Cardiac muscle cell (in vitro differentiated cells and primary cell): Measurements from ENCODE around the gene SDHAF2. TPM values are rescaled to one million over a fixed set of nuclear protein-coding genes. Genes with fewer than 3 reads are reported as not detected.
"Not testable (repeated sequence)": the region's sequence is repeated elsewhere in the genome, so short reads cannot be mapped to it uniquely, and the experiment has no call there.

Experiments
- DNase-seq, 2 donors: peaks; one replicate each; pipeline versions ENCODE4 v3.0.0 to v3.0.0-alpha.2; 2010 to 2017; ENCODE audit warnings: low read depth in 1 of 2, low spot score in 1 of 2
- H3K27ac ChIP-seq: fragments of 200-600 bp; sonication (generic); 2 replicates; pipeline ENCODE4 v1.5.1; 2016
- H3K27me3 ChIP-seq: fragments of 200-600 bp; sonication (generic); 2 replicates; pipeline ENCODE4 v1.6.0; 2016; ENCODE audit warnings: control low read depth
- H3K36me3 ChIP-seq: fragments of 200-600 bp; sonication (generic); 2 replicates; pipeline ENCODE4 v1.5.1; 2016; ENCODE audit warnings: control low read depth
- H3K4me1 ChIP-seq: fragments of 200-600 bp; sonication (generic); 2 replicates; pipeline ENCODE4 v1.8.1; 2017; ENCODE audit warnings: low read depth, mild to moderate bottlenecking, mixed run types
- H3K4me3 ChIP-seq: fragments of 200-600 bp; sonication (generic); 2 replicates; pipeline ENCODE4 v1.5.1; 2016; ENCODE audit warnings: mild to moderate bottlenecking
- H3K9me3 ChIP-seq: fragments of 200-600 bp; sonication (generic); 2 replicates; pipeline ENCODE4 v1.5.1; 2017; ENCODE audit warnings: low read depth, mild to moderate bottlenecking, control low read depth
- polyA plus RNA-seq: library from polyadenylated mRNA; unstranded; fragments of >200 nt; fragmentation: Nextera tagmentation; extraction: Ambion mirVana; gene quantifications from 2 replicates; pipeline ENCODE4 v1.2.1, GENCODE V29; 2016
- total RNA-seq: library from RNA; depleted of rRNA; stranded (reverse); fragments of >200 nt; gene quantifications from 2 replicates; pipeline ENCODE4 v1.2.3, GENCODE V29; 2016
- TF ChIP-seq, protein P1 (sequence below): IDR thresholded peaks from 2 replicates; pipeline ENCODE4 v1.5.1; 2012; ENCODE audit warnings: low read depth, mild to moderate bottlenecking, low read length

The SDHAF2 gene
- total RNA-seq (21.3 and 28.1 TPM in 2 replicates), polyA plus RNA-seq (55.8 and 67.4 TPM in 2 replicates)

- H3K4me3 ChIP-seq: peak within 1 kb of the TSS; percentile 83
- peaks cover 3% of the 10 kb centered on the region for H3K4me1 ChIP-seq
- peak within 1 kb of the TSS; percentile 99 for H3K27ac ChIP-seq
- no peaks in the 10 kb centered on the region for H3K27me3 ChIP-seq
- peak; percentile 97 to 98 for DNase-seq
- TF ChIP-seq, protein P1, sequence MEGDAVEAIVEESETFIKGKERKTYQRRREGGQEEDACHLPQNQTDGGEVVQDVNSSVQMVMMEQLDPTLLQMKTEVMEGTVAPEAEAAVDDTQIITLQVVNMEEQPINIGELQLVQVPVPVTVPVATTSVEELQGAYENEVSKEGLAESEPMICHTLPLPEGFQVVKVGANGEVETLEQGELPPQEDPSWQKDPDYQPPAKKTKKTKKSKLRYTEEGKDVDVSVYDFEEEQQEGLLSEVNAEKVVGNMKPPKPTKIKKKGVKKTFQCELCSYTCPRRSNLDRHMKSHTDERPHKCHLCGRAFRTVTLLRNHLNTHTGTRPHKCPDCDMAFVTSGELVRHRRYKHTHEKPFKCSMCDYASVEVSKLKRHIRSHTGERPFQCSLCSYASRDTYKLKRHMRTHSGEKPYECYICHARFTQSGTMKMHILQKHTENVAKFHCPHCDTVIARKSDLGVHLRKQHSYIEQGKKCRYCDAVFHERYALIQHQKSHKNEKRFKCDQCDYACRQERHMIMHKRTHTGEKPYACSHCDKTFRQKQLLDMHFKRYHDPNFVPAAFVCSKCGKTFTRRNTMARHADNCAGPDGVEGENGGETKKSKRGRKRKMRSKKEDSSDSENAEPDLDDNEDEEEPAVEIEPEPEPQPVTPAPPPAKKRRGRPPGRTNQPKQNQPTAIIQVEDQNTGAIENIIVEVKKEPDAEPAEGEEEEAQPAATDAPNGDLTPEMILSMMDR: no peak
- H3K9me3 ChIP-seq: no peaks in the 10 kb centered on the region
- peaks cover 36% of the 10 kb centered on the region for H3K36me3 ChIP-seq
Measured at GRCh38 chr11:61429691-61430582, at the start of gene SDHAF2, which contains the start of gene CPSF7. SDHAF2 (plus strand) TSS chr11:61430124; CDS start chr11:61430147, 23 bp downstream. CPSF7 (minus strand) TSS chr11:61429975; CDS start chr11:61429235, 740 bp downstream.

DNA sequence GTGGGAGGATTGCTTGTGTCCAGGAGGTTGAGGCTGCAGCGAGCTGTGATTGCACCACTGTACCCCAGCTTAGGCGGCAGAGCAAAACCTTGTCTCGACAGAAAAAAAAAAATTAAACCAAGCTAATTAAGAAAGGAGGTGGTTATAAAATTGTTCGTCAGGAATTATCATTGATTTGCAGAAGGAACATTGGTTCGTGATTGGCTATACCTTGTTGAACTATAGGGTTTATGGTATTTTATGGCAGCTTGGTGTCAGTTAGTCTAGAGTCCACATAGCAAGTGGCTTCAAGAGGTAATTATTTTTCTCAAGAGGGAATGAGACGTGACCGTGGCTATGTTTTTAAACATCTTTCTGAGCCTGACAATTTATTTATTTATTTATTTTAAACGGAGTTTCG is 49.0 kb upstream of the SDHAF2 start:
- Histone ChIP-seq H3K27ac (no peak overlapping the region), H3K4me1 (no peaks in the 10 kb centered on the region), H3K27me3 (no peaks in the 10 kb centered on the region), H3K36me3 (peaks cover 5% of the 10 kb centered on the region), H3K4me3 (no peak overlapping the region), H3K9me3 (no peaks in the 10 kb centered on the region)
- TF ChIP-seq, protein P1: no peak
- DNase-seq: no peak

- H3K9me3 ChIP-seq, H3K4me3 ChIP-seq, H3K27me3 ChIP-seq, DNase-seq, H3K4me1 ChIP-seq, H3K36me3 ChIP-seq, H3K27ac ChIP-seq: not testable (repeated sequence)
Measured at GRCh38 chr11:61383859-61384258, 46.1 kb upstream of the SDHAF2 start.

GRCh38 chr11:61384271-61385242 is 45.4 kb upstream of the SDHAF2 start:
- no peak overlapping the region for H3K27ac ChIP-seq
- H3K4me3 ChIP-seq: no peak overlapping the region
- no peaks in the 10 kb centered on the region for H3K27me3 ChIP-seq
- H3K36me3 ChIP-seq: no peaks in the 10 kb centered on the region
- no peaks in the 10 kb centered on the region for H3K9me3 ChIP-seq
- TF ChIP-seq, protein P1: peak; percentile 50
- no peaks in the 10 kb centered on the region for H3K4me1 ChIP-seq
- peak; percentile 14 to 68 for DNase-seq

DNA sequence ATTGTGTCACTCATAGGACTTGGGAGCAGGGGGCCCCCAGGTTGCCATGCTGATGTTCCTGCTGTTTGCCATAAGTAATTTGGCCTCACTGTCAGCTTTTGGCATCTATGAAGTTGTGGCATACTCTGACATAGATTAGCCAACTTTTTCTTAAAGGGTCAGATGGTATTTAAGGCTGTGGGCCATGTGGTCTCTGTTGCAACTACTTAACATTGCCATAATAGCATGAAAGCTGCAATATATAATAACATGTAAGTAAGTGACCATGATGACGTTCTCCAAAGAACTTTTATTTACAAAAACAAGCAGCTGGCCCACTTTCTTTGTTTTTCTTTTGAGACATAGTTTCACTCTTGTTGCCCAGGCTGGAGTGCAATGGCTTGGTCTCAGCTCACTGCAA is 39.8 kb upstream of the SDHAF2 start:
- Histone ChIP-seq H3K27me3 (no peaks in the 10 kb centered on the region), H3K27ac (no peak overlapping the region), H3K9me3 (no peaks in the 10 kb centered on the region), H3K4me3 (no peak overlapping the region), H3K4me1 (no peaks in the 10 kb centered on the region), H3K36me3 (peaks cover 6% of the 10 kb centered on the region)
- DNase-seq: no peak
- TF ChIP-seq, protein P1: no peak
